Activated B cell treated with CpG ODN at 0.5 μM for 24 hours (primary cell): ENCODE results near the gene SCO1. TPM values are rescaled to one million over a fixed set of nuclear protein-coding genes. Genes with fewer than 3 reads are reported as not detected.

Experiments used
- ATAC-seq: fragments of 200-7000 bp; cut with Tn5 transposase; one replicate; pipeline ENCODE4 v1.10.0; 2021; ENCODE audit warnings: low read depth, mild to moderate bottlenecking, moderate library complexity
- CTCF ChIA-PET: fragments of 350-600 bp; sonication (Branson Sonifier 250); formaldehyde crosslinking; loops from one replicate; lab custom pipeline; 2021; ENCODE audit warnings: antibody characterized with exemption; lab: Charles Lee
- POLR2A ChIA-PET: fragments of 350-600 bp; sonication (Branson Sonifier 250); formaldehyde crosslinking; loops from one replicate; lab custom pipeline; 2021; ENCODE audit warnings: antibody characterized with exemption; lab: Charles Lee
- DNase-seq: peaks from one replicate; pipeline ENCODE4 v3.0.0; 2022
- H3K27ac Mint-ChIP-seq: one replicate; pipeline ENCODE4 v1.8.0; 2020; ENCODE audit warnings: mixed read lengths
- H3K27me3 Mint-ChIP-seq: one replicate; pipeline ENCODE4 v1.8.0; 2021; ENCODE audit warnings: mixed read lengths
- H3K36me3 Mint-ChIP-seq: one replicate; pipeline ENCODE4 v1.8.0; 2021; ENCODE audit warnings: low read depth, mixed read lengths
- H3K4me1 Mint-ChIP-seq: one replicate; pipeline ENCODE4 v1.8.0; 2021; ENCODE audit warnings: mixed read lengths
- H3K4me3 Mint-ChIP-seq: one replicate; pipeline ENCODE4 v1.8.0; 2020; ENCODE audit warnings: mild to moderate bottlenecking, mixed read lengths
- H3K9me3 Mint-ChIP-seq: one replicate; pipeline ENCODE4 v1.8.0; 2020; ENCODE audit warnings: mixed read lengths
- intact Hi-C: fragments of 100-400 bp; cut with micrococcal nuclease; formaldehyde crosslinking; loops from one replicate; pipeline ENCODE4 v1.15.1; 2024
- total RNA-seq: library from RNA; stranded (reverse); gene quantifications from 2 replicates; pipeline ENCODE4 v1.2.3, GENCODE V29; 2022
- TF ChIP-seq, protein P1 (sequence below): fragments of 200-600 bp; IDR thresholded peaks from one replicate; pipeline ENCODE4 v1.8.0; 2022; ENCODE audit warnings: antibody characterized with exemption, mild to moderate bottlenecking

Gene SCO1
- total RNA-seq, 1 donor from 2014 or later: 33.3 TPM

DNA sequence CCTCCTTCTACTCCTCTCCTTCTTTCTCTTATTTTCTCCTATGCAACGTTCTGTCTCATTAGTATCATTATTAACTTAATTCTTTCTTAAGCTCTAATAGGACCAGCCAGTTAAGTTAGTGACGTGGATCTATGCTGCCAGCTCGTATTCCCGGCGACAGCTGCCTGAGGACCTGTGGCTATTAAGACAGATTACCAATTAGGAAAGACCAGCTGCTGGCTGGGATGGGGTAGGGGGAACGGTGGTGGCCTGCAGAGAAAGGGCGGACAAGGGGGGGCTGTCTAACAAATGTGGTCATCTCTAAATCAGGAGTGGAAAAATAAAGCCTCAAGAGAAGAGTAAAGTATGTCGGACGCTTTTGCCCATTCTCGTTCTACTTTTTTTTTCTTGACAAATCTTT is 39.5 kb downstream of the SCO1 start:
- DNase-seq (no peak), ATAC-seq (no peak)
- H3K27me3 Mint-ChIP-seq: peaks cover 4% of the 10 kb centered on the region
- TF ChIP-seq, protein P1, sequence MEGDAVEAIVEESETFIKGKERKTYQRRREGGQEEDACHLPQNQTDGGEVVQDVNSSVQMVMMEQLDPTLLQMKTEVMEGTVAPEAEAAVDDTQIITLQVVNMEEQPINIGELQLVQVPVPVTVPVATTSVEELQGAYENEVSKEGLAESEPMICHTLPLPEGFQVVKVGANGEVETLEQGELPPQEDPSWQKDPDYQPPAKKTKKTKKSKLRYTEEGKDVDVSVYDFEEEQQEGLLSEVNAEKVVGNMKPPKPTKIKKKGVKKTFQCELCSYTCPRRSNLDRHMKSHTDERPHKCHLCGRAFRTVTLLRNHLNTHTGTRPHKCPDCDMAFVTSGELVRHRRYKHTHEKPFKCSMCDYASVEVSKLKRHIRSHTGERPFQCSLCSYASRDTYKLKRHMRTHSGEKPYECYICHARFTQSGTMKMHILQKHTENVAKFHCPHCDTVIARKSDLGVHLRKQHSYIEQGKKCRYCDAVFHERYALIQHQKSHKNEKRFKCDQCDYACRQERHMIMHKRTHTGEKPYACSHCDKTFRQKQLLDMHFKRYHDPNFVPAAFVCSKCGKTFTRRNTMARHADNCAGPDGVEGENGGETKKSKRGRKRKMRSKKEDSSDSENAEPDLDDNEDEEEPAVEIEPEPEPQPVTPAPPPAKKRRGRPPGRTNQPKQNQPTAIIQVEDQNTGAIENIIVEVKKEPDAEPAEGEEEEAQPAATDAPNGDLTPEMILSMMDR: no peak
- ChIA-PET CTCF (no interaction called here), POLR2A (no interaction called here)
- no peak overlapping the region for H3K4me3 Mint-ChIP-seq
- intact Hi-C loops: no loop called here
- peaks cover 7% of the 10 kb centered on the region for H3K4me1 Mint-ChIP-seq
- H3K9me3 Mint-ChIP-seq: no peaks in the 10 kb centered on the region
- peaks cover 13% of the 10 kb centered on the region for H3K36me3 Mint-ChIP-seq
- H3K27ac Mint-ChIP-seq: no peak overlapping the region

DNA sequence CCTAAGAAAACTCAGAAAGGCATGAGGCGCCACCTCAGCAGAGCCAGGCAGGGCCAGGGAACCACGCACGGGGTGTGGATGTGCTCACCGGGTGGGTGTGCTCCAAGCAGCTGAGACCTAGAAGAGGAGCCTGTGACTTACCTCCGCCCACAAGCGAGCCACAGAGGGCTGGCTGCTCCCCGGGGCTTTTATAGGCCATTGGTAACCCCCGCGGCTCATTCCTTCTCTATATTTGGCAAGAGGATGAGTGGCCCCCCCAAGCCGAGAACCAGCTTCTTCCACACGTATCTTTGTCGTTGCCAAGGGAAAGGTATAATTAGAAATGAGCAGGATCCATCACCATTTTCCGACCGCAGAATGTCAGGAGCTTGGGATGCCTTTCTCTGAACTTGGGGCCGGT is 40.2 kb downstream of the SCO1 start, which contains the start of gene MYH3:
TSS of gene MYH3 (minus strand) at position 162 of the 400 bp plus-strand sequence. CDS start 2,245 bp downstream, outside the sequence.
- no peaks in the 10 kb centered on the region for H3K9me3 Mint-ChIP-seq
- ATAC-seq: no peak
- H3K4me3 Mint-ChIP-seq: no peak within 1 kb of the TSS
- peaks cover 13% of the 10 kb centered on the region for H3K36me3 Mint-ChIP-seq
- peaks cover 4% of the 10 kb centered on the region for H3K27me3 Mint-ChIP-seq
- ChIA-PET CTCF (no interaction called here), POLR2A (no interaction called here)
- H3K4me1 Mint-ChIP-seq: peaks cover 10% of the 10 kb centered on the region
- H3K27ac Mint-ChIP-seq: no peak within 1 kb of the TSS
- intact Hi-C loops: no loop called here
- TF ChIP-seq, protein P1: no peak
- DNase-seq: no peak

DNA sequence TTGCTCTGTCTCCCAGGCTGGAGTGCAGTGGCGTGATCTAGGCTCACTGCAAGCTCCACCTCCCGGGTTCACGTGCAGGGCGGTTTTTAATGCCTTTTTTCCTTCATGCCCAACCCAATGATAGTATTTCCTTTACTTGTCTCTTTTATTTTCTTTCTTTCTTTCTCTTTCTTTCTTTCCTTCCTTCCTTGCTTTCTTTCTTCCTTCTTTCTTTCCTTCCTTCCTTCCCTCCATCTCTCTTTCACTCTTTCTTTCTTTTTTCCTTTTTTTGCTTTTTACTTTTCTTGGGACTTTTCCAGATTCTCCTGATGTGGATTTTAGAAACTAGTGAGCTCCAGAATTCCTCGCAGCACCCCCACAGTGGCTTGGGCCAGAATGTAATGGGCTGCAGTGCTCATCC is 43.3 kb downstream of the SCO1 start:
- Mint-ChIP-seq H3K27ac (no peak overlapping the region), H3K4me1 (peaks cover 10% of the 10 kb centered on the region), H3K27me3 (peaks cover 4% of the 10 kb centered on the region), H3K36me3 (no peaks in the 10 kb centered on the region), H3K9me3 (no peaks in the 10 kb centered on the region), H3K4me3 (no peak overlapping the region)
- no peak for ATAC-seq
- TF ChIP-seq, protein P1: no peak
- ChIA-PET POLR2A (interaction anchor here (0.6 kb wide), 1 partner anchor 33 kb away, joined by 4 read pairs; no protein-coding TSS in a partner anchor), CTCF (no interaction called here)
- intact Hi-C loops: no loop called here
- no peak for DNase-seq

DNA sequence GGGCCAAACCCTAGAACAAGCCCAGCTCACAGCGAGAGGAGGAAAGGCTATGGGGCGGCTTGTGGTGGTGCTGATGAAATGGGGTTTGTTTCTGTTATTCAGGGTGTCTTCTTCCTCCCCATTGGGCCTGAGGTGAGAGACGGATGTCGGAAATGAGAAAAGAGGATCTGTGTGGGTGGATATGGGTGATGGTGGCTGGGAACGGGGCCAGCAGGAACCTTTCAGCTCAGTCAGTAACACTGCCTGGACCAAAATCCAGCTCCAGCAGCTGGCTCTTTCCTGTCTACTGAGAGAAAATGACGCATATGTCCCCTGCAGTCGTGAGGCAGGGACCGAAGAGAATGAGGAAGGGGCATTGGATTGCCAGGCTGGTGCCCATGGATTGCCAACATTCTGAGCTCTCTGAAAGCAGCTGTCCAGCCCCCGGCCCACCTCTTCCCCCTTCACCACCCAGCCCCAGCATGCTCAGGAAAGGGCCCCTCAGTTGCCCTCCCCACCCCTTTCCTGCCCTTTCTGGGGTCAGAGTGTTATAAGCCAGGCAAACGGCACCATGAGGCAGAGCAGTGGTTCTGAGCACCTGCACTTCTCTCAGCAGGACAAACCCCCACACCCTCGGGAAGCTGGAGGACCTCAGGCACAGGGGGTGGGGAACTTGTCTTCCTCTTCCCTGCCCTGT is 44.2 kb downstream of the SCO1 start:
- intact Hi-C loops: no loop called here
- Mint-ChIP-seq H3K4me1 (peaks cover 10% of the 10 kb centered on the region), H3K27me3 (peaks cover 4% of the 10 kb centered on the region), H3K9me3 (no peaks in the 10 kb centered on the region), H3K36me3 (no peaks in the 10 kb centered on the region), H3K27ac (no peak overlapping the region), H3K4me3 (no peak overlapping the region)
- ChIA-PET POLR2A (no interaction called here), CTCF (no interaction called here)
- TF ChIP-seq, protein P1: no peak
- DNase-seq (no peak), ATAC-seq (no peak)

DNA sequence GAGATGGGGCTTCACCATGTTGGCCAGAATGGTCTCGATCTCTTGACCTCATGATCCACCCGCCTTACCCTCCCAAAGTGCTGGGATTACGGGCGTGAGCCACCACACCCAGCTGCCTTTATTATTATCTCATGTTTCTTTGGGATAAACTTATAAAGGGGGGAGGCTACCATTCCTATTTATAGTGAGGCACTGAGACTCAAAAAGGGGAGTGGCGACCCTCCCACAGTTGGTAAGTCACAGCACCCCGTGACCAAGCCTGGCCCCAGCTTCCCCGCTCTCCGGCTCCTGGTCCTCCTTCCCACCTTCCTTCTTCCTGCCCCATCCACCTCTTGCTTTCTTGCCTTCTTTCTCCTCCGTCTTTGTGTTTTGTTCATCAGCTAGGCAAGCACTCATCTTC is 45.4 kb downstream of the SCO1 start:
- no peak overlapping the region for H3K27ac Mint-ChIP-seq
- ChIA-PET CTCF (no interaction called here), POLR2A (no interaction called here)
- no peak for DNase-seq
- peaks cover 4% of the 10 kb centered on the region for H3K27me3 Mint-ChIP-seq
- H3K9me3 Mint-ChIP-seq: no peaks in the 10 kb centered on the region
- peaks cover 10% of the 10 kb centered on the region for H3K4me1 Mint-ChIP-seq
- ATAC-seq: no peak
- peaks cover 3% of the 10 kb centered on the region for H3K36me3 Mint-ChIP-seq
- no peak overlapping the region for H3K4me3 Mint-ChIP-seq
- intact Hi-C loops: no loop called here
- TF ChIP-seq, protein P1: no peak
